ENCODE measurements around the gene PRUNE2.

PRUNE2 gene

DNA sequence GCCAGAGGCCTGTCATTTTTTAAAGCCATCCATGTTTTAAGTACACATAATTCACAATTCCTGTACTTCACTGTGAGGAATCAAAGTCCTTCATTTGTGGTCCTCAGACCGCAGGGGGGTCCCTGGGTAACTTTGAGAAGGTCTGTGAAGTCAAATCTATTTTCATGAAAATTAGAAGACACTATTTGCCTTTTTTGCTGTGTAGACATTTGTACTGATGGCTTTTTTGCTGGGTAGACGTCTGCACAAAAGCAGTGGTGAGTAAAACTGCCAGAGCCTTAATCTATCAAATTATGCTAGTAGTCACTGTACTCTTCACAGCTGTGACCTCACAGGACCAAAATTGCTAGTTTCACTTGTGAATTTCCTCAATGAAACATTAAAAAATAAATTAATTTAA lies 25.7 kb downstream of the PRUNE2 start:
- Histone ChIP-seq H3K9me3 (no peaks in the 10 kb centered on the region), H3K4me1 (ENCODE audit: control insufficient read depth in 1 of 2, insufficient read depth in 1 of 2, low read depth in 1 of 2, low read length in 1 of 2) (no peaks in the 10 kb centered on the region), H3K36me3 (no peaks in the 10 kb centered on the region), H3K27ac (no peak overlapping the region), H3K27me3 (peaks cover under 1% of the 10 kb centered on the region), H3K4me3 (ENCODE audit: low read depth in 1 of 2, low read length in 1 of 2) (no peak overlapping the region)
- TF ChIP-seq CTCF (IDR thresholded peaks at IDR 0.05), result no peak

GRCh38 chr9:76878933-76879332 lies 27.0 kb downstream of the PRUNE2 start:
- peaks cover 7% of the 10 kb centered on the region for H3K27me3 ChIP-seq
- no peak overlapping the region for H3K4me3 ChIP-seq (ENCODE audit: low read depth in 1 of 2, low read length in 1 of 2)
- no peaks in the 10 kb centered on the region for H3K36me3 ChIP-seq
- no peak for TF ChIP-seq CTCF (IDR thresholded peaks at IDR 0.05)
- no peak overlapping the region for H3K27ac ChIP-seq
- no peaks in the 10 kb centered on the region for H3K9me3 ChIP-seq
- H3K4me1 ChIP-seq (ENCODE audit: control insufficient read depth in 1 of 2, insufficient read depth in 1 of 2, low read depth in 1 of 2, low read length in 1 of 2), result no peaks in the 10 kb centered on the region

GRCh38 chr9:76877961-76878360 lies 28.0 kb downstream of the PRUNE2 start:
- Histone ChIP-seq H3K4me1 (ENCODE audit: control insufficient read depth in 1 of 2, insufficient read depth in 1 of 2, low read depth in 1 of 2, low read length in 1 of 2) (no peaks in the 10 kb centered on the region), H3K36me3 (no peaks in the 10 kb centered on the region), H3K27ac (no peak overlapping the region), H3K4me3 (ENCODE audit: low read depth in 1 of 2, low read length in 1 of 2) (no peak overlapping the region), H3K27me3 (peaks cover 17% of the 10 kb centered on the region), H3K9me3 (no peaks in the 10 kb centered on the region)
- TF ChIP-seq CTCF (IDR thresholded peaks at IDR 0.05), result no peak

DNA sequence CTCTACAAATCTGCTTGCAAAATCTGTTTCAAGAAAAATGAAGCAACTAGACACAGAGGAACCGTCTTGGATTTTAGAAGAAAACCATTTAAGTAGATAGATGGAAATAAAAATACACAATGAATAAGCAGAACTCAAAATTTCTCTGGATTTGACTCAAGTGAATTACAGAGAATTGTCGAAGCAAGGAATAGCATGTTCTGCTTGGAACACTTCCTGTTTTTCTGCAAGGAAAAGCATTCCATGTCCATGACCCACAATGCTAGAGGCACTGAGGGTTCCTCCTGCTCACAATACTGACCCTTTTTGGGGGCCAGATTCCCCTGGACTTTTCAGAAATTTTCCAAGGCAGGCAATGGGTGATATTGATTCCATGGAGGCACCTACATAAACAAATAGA lies 29.8 kb downstream of the PRUNE2 start:
- no peak overlapping the region for H3K27ac ChIP-seq
- no peaks in the 10 kb centered on the region for H3K36me3 ChIP-seq
- no peak overlapping the region for H3K4me3 ChIP-seq (ENCODE audit: low read depth in 1 of 2, low read length in 1 of 2)
- no peaks in the 10 kb centered on the region for H3K4me1 ChIP-seq (ENCODE audit: control insufficient read depth in 1 of 2, insufficient read depth in 1 of 2, low read depth in 1 of 2, low read length in 1 of 2)
- H3K27me3 ChIP-seq, result peaks cover 21% of the 10 kb centered on the region
- no peaks in the 10 kb centered on the region for H3K9me3 ChIP-seq
- TF ChIP-seq CTCF (IDR thresholded peaks at IDR 0.05), result no peak

DNA sequence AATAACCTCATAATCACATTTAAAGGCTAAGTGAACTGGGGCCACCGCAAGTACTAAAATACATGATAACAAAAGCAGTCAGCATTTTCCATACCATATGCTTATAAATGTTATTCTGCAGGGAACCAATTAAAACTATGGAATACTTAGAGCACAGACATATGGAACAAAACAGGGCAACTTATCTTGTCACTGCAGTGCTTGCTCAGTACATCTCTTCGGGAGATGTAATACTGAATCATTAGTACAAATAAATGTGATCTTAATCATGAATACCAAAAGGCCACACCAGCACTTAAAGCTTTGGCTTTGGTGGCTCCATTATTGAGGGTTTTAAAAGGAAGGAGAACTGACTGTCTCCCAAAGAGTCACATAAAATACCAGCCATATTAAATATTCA lies 32.1 kb downstream of the PRUNE2 start:
- H3K36me3 ChIP-seq, result no peaks in the 10 kb centered on the region
- H3K4me3 ChIP-seq (ENCODE audit: low read depth in 1 of 2, low read length in 1 of 2), result no peak overlapping the region
- peaks cover 29% of the 10 kb centered on the region for H3K27me3 ChIP-seq
- H3K4me1 ChIP-seq (ENCODE audit: control insufficient read depth in 1 of 2, insufficient read depth in 1 of 2, low read depth in 1 of 2, low read length in 1 of 2), result no peaks in the 10 kb centered on the region
- TF ChIP-seq CTCF (IDR thresholded peaks at IDR 0.05), result no peak
- H3K9me3 ChIP-seq, result no peaks in the 10 kb centered on the region
- H3K27ac ChIP-seq, result no peak overlapping the region
